Activated CD4-positive, alpha-beta T cell treated with anti-CD3 and anti-CD28 coated beads, Interleukin-2, amount 50 U/mL, for 24 hours (primary cell): Measurements from ENCODE around the gene TBC1D3I.
"Not testable (repeated sequence)": the region's sequence is repeated elsewhere in the genome, so short reads cannot be mapped to it uniquely, and the experiment has no call there.

Experiments
- DNase-seq, 2 donors: peaks; one replicate each; pipeline ENCODE4 v3.0.0-alpha.2; 2020; ENCODE audit warnings: low read depth in 1 of 2, low spot score in 1 of 2

The TBC1D3I gene

DNA sequence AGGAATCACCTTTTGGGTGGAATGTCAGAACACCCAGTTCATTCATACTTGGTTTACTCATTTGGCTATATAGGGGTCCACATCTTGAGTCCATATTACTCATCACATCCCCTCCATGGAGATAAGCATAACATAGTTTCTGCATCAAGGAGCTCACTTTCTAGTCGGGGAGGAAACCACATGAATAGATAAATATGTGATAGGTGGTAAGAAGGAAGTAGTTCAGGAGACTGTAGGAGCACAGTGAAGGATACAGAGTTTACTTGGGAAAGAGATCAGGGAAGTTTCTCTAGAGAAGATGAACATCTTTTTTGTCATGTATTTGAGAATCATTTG lies 57.9 kb downstream of the TBC1D3I start:
- not testable (repeated sequence) for DNase-seq

DNA sequence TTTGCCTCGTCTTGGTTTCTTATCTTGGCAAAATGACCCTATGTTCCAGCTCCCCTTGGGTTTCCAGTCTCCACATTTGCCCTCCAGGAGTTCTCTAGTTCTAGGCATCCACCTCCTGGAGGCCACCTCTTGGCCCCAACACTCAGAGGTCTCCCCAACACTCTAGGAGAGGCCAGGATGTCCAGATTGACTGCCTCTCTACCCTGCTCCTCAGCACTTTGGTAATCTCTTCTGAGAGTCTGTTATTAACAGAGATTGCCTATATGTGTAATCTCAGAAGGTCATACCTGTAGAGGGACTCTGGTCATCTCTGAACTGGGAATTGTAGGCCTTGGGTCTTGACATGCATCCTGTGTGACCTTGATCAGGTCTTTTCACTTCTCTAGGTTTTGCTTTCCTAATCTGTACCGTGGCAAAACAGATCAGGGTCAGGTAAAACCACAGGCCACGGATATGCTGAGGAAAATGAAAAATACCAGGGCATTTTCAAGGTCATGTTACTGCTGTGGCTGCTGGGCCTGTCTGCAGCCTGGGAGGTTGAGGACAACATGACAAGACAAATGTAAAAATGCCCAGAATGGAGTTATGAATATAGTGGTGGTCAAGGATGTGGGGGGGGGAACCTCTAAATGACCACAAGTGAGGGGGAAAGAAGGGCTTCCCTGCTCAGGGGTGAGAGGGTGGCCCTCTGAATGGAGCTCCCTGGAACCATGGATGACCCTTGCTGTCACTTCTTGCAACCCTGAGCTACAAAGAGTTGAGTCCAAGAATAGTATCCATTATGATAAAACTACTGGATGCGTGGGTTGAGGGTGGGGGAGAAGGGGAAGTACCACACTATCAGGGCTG lies 58.5 kb downstream of the TBC1D3I start:
- DNase-seq: no peak

DNA sequence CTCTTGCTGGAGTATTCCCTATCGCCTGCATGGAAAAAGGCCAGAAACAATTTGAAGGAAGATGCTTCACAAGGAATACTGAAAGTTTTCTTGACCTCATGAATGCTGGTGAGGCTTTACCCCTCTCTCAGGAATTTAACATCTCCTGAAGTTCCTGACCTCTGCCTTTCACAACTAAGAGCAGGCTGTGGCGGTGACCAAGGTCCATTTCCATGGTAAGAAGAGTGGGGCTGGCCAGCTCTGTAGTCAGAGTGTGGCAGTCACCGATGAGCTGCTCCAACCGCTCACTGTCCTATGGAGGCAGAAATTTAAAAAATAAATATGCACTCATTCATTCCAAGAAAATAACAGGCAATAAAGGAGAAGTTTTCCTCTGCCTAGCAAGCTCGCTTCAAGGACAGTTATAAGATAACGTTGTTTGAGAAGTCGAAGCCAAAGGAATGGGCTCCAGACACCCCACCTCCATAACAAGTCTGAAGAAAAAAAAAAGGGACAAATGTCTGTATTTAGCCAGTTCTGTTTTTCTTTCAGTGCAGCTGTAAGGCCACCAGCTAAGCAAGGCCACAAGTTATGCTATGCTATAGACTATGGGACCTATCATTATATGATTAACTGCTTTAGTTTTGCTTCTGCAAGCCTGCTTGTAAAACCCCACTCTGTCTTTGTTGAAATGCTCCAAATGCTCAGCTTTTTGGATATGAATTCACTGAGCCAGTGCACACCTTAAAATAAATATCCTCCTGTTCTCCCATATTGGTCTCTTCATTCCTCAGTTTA lies 59.5 kb downstream of the TBC1D3I start:
- no peak for DNase-seq
